DMS 273 (cell line): ENCODE data around the gene NCKAP1.
"Not testable (repeated sequence)": the region's sequence is repeated elsewhere in the genome, so short reads cannot be mapped to it uniquely, and the experiment has no call there.

Source experiments
- DNase-seq: peaks from one replicate; lab custom pipeline; 2025; ENCODE audit not compliant: unreplicated experiment; lab: John Stamatoyannopoulos, UW

Gene NCKAP1, protein sequence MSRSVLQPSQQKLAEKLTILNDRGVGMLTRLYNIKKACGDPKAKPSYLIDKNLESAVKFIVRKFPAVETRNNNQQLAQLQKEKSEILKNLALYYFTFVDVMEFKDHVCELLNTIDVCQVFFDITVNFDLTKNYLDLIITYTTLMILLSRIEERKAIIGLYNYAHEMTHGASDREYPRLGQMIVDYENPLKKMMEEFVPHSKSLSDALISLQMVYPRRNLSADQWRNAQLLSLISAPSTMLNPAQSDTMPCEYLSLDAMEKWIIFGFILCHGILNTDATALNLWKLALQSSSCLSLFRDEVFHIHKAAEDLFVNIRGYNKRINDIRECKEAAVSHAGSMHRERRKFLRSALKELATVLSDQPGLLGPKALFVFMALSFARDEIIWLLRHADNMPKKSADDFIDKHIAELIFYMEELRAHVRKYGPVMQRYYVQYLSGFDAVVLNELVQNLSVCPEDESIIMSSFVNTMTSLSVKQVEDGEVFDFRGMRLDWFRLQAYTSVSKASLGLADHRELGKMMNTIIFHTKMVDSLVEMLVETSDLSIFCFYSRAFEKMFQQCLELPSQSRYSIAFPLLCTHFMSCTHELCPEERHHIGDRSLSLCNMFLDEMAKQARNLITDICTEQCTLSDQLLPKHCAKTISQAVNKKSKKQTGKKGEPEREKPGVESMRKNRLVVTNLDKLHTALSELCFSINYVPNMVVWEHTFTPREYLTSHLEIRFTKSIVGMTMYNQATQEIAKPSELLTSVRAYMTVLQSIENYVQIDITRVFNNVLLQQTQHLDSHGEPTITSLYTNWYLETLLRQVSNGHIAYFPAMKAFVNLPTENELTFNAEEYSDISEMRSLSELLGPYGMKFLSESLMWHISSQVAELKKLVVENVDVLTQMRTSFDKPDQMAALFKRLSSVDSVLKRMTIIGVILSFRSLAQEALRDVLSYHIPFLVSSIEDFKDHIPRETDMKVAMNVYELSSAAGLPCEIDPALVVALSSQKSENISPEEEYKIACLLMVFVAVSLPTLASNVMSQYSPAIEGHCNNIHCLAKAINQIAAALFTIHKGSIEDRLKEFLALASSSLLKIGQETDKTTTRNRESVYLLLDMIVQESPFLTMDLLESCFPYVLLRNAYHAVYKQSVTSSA

DNA sequence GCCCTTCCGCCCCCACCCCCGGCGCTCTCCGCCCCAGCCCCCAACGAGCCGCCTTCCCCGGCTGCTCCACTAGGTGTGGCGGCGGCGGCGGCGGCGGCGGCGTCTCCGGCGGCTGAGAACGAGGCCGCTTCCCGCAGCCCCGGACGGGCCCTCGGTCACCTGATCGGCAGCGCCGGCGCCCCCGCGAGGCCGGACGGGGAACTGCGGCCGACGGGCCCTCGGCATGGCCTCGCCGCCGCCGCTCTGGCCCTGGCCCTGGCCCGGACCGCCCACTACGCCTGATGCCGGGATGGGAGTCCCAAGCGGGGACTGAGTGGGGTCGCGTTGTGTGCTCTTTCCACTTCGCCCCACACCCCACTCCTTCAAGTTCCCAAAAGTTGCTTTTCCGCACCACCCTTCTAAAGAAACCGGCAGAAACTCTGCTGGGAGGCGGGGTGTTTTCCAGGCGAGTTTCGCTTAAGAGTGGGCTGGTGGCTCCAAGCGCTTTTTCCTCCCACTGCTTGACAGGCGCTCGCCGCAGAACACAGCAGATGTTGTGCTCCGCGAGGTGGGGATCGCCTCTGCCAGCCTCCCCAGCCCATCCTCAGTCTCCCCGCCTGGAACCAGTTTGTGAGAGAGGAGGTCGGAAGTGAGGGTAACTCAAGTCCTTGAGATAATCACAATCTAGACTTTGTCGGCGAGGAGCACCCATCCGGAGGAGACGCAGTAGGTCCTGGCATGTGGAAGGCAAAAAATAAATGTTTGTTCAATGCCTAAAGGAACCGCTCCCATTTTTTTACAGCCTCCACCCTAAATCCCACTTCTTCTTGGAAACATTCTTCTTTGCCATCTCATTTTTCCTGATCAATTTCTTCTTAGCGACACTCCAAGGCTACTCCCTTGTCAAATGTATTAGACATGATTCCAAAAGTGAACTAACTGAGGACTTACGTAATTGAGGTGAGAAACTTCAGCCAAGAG lies at the start of gene NCKAP1:
Gene NCKAP1, minus strand, starts transcription at position 117 of the 960 bp plus-strand sequence. CDS start 358 bp downstream, outside the sequence.
- DNase-seq: peak; percentile 95

DNA sequence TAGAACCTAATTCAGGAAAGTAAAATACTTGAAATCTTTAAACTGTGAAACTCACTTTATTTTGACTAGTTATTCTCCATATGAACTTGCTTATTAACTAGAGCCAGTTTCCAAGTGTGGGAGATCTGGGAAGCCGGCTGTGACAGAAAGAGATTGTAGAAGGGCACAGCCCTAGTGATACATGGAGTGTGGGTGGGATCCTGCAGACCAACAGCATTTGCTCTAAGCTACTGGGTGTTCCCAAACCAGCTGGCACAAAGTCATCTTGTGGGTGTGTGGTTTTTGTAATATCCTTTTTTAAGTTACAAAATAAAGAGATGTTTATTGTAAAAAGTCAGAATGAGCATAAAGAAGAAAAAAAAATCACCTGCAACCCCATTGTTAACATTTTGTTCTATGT lies 43.7 kb upstream of the NCKAP1 start:
- DNase-seq: peak; percentile 33

DNA sequence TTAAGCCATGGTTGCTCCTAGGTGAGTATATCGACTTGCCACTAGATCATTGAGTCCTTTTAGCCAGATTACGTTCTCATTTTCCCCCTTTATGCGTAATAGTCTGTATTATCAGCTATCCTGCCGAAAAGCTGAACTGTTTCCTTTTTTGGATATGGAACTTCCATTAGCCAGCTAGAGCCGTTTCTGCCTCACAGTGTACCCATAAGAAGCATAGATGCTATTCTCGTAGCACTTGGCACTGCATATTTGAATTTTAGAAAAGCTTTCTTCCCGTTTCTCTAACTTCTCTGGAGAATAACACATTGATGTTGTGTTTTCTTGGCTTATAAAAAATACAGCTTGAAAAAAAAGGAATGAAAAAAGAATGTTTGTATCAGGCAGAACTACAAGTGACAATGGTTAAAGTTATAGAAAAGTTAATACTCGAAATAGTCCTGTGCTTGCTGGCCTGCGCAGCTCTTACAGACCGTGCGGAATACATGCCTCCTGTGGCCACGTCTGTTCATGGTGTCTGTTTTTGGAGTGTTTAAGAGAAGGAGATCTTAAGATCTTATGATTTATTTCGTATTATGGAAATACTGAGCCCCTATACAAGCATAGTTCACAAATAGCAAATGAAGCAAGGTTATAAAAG lies 41.0 kb upstream of the NCKAP1 start:
- DNase-seq: peak; percentile 80

DNA sequence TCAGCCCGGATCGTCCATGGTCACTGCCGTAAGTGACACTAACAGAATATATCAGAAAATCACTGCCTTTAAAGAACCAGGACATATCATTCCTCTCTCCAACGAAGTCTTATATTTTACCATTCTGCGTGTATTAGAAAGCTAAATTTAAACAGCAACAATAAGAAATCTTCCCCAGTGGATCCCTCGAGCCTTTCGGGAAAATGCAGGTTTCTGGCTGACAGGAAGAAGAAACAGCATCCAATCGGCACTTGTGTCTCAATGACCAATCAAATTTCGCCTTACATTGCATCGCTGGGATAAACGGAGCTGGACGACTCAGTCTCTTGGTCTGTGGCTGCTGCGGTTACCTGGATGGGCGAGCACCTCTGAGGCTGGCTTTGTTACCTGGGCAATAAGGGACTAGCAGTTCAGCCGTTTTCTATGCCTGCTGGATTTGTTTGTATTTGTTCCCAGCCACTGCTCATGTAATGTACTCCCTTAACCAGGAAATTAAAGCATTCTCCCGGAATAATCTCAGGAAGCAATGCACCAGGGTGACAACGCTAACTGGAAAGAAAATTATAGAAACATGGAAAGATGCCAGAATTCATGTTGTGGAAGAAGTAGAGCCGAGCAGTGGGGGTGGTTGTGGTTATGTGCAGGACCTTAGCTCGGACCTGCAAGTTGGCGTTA lies 40.3 kb upstream of the NCKAP1 start, which contains the start of gene DUSP19:
Gene DUSP19, plus strand, starts transcription at position 284 of the 675 bp plus-strand sequence. Its CDS starts 187 bp downstream, at position 471.
- peak; percentile 96 for DNase-seq

DNA sequence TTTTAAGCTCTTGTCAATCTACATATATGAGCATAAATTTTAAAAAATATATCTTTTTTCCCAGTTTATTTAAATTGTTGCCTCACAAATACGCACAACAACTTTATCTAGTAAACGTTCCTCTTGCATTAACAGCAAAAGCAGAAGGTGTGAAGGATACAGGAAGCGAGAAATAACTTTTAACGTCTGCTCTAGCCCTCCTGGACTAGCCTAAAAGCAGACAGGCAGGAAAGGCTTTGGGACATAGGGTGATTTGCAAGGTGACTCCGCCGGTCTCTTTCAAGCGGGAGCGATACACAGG lies 39.9 kb upstream of the NCKAP1 start:
- peak; percentile 80 for DNase-seq

DNA sequence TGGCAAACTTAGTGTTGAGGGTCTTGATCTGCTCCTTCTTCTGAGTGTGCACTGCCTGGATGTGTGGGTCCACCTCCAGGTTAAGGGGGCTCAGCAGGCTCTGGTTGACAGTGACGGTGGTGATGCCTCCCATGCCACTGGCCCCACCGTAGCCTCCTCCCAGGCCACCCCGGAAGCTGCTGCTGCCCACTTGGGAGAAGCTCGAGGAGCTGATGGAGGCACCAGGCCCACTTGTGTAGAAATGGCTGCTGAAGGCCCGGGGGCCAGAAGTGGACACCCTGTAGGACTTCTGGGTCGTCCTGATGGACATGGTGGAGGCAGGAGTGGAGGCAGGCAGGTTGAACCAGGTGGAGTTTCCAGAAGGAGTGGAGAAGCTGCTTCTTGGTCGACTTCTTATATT lies 33.9 kb upstream of the NCKAP1 start:
- no peak for DNase-seq

DNA sequence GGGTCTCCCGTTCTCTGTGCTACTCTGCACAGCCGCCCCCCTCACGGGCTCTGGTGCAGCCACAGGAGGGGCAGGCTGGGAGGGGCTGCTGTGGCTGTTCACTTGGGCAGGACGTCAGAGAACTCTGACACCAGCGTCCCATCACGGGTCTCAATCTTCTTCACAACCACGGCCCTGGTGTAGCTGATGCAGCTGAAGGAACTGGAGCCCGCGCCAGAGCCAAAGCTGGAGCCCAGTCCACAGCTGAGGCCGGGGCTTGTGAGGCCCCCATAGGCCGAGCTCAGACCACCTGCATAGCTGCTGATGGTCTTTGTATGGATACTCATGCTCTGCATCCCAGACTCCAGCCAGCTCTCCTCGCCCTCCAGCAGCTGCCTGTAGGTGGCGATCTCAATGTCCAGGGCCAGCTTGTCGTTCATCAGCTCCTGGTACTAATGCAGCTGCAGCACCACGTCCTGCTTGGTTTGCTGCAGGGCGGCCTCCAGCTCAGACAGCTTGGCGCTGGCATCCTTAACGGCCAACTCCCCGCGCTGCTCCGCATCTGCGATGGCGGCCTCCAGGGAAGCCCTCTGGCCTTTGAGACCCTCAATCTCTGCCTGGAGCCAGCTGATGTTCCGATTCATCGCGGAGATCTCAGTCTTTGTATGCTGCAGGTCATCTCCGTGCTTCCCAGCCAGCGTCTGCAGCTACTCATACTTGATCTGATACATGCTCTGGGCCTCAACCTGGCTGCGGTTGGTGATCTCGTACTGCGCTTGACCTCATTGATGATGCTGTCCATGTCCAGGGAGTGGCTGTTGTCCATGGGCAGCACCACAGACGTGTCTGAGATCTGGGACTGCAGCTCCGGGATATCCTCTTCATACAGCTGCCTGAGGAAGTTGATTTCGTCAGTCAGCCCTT lies 32.9 kb upstream of the NCKAP1 start:
- DNase-seq: peak; percentile 8

DNA sequence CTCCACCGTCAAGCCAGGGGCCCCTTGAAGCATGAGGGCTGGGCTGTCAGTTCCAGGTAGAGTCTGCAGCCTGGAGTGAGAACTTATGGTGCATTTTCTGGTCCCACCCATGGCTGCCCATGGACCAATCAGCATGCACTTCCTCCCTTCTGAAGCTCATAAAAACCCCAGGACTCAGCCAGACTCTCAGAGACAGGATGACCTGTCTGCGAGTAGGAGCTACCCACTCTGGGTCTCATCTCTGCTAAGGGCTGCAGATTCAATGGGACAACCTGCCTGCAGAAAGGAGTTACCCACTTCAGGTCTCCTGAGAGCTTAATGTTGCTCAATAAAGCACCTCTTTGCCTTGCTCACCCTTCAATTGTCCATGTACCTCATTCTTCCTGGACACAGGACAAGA lies 30.9 kb upstream of the NCKAP1 start:
- DNase-seq: no peak

DNA sequence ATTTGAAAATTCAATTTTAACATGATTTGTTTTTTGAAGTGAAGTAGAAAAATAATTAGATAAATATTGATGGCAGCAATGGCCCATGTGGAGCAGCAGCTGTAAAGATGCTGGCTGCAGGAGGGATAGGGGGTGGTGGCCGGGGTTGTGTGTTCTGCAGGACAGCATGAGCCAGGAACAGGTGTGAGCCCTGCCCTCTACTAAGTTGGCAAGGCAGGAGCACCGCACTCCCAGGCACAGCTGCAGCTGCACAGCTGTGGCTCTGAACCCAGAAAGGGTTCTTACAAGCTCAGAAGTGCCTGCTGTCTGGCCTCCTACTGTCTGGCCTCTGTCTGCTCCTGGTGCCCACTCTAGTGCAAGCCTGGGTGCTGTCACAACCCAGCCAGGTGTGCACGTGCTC lies 30.3 kb upstream of the NCKAP1 start:
- no peak for DNase-seq

DNA sequence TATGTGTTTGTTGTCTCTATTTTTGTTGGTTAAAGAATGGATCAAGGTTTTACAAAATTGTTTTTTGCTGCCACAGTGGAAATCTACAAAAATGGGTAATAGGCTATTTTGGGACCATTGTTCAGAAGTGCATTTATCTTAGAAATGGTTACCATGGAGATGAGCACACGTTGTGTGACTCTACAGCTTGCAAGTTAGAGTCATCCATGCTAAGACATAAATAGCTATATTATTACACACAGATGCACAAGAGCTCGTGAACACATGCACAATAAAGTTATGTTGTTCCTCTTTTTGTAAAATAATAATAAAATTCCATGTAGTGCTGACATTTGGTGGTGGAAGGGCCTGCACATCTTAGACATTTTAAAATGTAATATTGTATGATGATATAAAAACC lies 24.8 kb upstream of the NCKAP1 start:
- peak; percentile 11 for DNase-seq

DNA sequence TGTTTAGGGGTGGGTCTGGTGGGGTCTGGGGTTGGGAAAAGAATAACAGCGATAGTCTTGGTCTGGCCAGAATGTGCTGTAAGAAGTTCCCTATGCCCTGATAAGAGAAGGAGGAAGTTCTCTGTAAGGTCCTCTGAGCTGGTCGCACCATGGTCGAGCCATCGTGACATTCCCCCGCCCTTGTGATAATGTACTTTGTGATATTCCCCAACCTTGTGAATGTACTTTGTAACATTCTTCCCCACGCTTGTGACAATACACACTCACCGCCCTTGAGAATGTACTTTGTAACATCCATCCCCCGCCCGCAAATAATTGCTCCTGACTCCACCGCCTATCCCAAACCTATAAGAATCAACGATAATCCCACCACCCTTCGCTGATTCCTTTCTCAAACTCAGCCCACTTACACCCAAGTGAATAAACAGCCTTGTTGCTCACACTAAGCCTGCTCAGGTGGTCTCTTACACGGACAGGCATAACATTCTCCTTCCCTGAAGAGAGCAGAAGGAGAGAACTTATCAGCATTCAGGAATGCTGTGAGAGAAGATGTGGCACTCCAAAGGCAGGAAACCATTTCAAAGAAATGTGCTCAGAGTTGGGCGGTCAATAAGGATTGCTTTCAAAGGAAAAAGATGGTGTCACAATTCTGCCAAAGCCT lies 22.4 kb upstream of the NCKAP1 start:
- DNase-seq: no peak

DNA sequence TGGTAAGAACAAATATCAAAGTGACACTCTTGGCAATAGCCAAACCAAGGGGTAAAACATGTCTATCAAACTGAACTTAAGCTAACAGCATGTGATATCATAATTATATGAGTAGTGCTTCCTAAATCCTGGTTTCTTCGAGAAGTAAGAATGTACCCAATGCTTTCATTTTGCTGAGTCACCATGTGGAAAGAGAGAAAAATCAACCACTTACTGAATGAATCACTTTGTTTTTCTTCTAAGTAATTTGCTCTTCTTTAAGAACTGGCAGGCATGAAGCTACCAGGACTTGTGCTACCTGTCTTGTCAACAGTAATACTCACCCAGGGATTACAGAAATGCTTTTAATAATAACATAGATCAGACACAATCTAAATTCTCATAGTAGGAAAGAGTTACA lies 21.3 kb upstream of the NCKAP1 start:
- DNase-seq: no peak

DNA sequence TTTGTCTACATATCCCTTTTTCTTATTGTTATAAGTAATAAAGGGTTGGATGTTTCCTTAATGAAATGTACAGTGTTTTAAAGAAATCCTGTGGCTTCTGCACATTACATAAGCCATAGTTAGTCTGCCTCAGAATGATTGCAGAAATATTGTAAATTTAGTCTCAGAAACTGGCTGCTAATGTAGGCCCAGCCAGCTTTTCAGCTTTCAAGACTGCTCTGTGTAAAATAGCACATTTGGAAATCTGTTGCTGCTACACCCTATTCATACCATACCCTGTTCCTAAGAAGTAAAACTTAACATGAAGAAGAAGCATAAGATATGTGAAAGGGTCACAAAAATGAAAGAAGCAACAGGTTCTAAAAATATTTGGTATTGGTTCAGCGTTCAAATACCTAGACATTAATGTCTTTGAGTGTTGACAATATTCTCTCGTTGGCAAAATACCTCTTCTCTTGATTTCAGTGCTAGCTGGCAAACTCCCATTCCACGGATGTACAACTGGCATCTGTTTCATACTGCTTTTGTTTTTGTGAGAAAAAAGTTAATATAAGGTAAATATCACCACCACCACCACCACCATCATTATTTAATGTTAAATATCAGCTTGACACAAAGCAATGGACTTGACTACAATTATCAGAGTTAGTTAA lies 19.2 kb upstream of the NCKAP1 start:
- DNase-seq: no peak

DNA sequence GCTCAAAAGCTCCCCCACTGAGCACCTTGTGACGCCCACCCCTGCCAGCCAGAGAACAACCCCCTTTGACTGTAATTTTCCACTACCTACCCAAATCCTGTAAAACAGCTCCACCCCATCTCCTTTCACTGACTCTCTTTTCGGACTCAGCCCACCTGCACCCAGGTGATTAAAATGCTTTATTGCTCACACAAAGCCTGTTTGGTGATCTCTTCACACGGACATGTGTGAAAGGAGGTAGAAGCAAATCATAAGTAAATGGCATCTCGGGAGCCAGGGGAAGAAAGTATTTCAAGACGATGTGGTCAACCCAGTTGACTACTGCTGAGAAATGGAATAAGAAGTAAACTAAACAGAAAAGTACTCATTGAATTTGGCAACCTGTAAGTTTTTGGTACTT lies 11.2 kb upstream of the NCKAP1 start:
- no peak for DNase-seq

DNA sequence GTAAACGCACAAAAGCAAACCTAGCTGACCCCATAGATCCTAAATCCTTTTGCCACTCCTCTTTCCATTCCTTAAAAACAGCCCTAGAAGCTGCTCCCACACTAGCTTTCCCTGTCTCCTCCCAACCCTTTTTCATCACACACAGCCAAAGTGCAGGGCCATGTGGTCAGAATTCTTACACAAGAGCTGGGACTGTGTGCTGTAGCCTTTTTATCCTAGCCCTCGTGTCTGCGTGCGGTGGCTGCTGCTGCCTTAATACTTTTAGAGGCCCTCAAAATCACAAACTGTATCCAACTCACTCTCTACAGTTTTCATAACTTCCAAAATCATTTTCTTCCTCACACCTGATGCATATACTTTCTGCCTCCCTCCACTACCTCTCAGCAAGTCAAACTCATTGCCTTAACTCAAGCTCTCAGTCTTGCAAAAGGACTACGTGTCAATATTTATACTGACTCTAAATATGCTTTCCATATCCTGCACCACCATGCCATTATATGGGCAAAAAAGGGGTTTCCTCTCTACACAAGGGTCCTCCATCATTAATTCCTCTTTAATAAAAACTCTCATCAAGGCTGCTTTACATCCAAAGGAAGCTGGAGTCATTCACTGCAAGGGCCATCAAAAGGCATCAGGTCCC lies 9.3 kb upstream of the NCKAP1 start:
- not testable (repeated sequence) for DNase-seq

DNA sequence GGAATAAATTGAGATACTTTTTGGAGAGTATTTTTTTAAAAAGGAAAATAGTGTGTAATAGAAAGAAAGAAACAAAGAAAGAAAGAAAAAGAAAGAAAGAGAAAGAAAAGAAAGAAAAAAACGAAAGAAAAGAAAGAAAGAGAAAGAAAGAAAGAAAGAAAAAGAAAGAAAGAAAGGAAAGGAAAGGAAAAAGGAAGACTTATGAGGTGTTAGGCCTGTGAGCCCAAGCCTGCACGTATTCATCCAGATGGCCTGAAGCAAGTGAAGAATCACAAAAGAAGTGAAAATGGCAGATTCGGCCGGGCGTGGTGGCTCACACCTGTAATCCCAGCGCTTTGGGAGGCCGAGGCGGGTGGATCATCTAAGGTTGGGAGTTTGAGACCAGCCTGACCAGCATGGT lies 5.3 kb upstream of the NCKAP1 start:
- DNase-seq: not testable (repeated sequence)

DNA sequence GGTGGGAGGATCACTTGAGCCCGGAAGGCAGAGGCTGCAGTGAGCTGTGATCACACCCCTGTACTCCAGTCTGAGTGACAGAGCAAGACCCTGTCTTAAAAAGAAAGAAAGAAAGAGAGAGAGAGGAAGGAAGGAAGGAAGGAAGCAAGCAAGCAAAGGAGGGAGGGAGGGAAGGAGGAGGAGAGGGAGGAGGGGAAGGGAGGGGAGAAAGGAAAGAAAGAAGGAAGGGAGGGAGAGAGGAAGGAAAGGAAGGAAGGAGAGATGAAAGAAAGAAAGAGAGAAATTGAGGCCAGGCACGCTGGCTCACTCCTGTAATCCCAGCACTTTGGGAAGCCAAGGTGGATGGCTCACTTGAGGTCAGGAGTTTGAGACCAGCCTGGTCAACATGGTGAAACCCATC lies 2.3 kb upstream of the NCKAP1 start:
- no peak for DNase-seq
